Stimulated activated CD4-positive, alpha-beta T cell treated with anti-CD3 and anti-CD28 coated beads, Interleukin-12 subunit alpha, Interleukin-12 subunit beta, amount 100 ng/mL, for 48 hours (primary cell): ENCODE data around the gene GPR25.
"Not testable (repeated sequence)": the region's sequence is repeated elsewhere in the genome, so short reads cannot be mapped to it uniquely, and the experiment has no call there.

Source experiments
- DNase-seq, 3 donors: peaks; one replicate each; pipeline ENCODE4 v3.0.0-alpha.2; 2020; ENCODE audit warnings: low read depth in 2 of 3, low spot score in 1 of 3

The GPR25 gene

DNA sequence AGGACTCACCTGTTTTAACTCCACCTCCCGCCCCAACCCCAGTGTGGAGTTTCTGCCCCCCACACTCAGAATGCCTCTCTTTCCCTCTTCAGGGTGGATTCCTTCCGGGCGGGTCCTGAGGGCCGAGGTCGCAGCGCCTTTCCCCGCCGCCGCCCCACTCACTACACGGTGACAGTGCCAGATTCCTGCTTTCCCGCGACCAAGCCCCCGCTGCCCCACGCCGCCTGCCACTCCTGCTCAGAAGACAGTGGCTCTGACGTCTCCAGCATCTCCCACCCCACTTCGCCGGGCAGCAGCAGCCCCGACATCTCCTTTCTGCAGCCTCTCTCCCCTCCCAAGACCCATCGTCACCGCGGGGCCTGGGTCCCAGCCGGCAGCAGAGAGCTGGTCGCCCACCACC, 38.6 kb downstream of the GPR25 start:
- no peak for DNase-seq

DNA sequence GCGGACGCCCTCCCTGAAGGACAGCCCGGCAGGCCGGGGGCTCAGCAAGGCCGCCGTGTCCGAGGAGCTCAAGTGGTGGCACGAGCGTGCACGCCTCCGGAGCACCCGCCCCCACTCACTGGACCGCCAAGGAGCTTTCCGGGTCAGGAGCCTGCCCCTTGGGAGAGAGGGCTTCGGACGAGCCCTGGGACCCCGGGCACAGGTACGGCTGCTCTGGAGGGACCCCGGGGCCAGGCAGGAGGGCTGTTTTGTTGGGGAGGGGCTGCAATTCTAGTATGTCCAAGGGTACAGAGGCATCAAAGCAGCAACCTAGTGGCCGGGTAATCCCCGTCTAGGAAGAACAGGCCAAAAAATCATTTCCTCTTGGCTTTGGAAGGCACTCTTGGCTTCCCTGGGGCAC, 39.2 kb downstream of the GPR25 start:
- not testable (repeated sequence) for DNase-seq

DNA sequence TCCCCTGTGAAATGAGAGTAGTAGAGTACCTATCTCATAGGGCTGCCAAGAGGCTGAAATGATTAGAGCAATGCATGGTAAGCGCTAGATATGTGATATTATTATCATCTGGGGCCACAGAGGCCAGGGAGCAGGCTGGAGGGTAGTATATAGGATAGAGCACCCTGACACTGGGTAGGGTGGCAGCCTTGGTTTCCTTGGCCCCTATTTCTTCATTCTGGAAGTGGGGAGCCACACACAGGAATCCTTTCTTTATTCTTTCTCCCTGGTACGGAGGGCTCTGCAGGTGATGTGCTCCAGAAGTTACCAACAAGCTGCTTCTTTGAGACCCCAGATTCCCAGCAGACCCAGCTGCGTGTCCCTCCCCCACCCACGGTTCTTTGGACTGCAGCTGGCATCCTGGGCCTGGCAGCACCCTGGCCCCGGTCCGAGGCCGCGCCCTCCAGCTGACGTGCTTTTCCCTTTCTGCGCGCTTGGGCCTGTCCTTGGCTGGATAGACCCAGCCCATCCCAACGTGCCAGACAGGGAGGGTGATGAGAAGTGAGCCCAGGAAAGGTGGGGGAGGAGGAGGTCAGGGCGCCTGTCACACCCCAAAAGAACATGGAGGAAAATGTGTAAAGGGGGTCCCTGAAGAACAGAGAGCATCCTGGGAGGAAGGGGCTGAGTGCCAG, 40.1 kb downstream of the GPR25 start:
- DNase-seq = no peak

DNA sequence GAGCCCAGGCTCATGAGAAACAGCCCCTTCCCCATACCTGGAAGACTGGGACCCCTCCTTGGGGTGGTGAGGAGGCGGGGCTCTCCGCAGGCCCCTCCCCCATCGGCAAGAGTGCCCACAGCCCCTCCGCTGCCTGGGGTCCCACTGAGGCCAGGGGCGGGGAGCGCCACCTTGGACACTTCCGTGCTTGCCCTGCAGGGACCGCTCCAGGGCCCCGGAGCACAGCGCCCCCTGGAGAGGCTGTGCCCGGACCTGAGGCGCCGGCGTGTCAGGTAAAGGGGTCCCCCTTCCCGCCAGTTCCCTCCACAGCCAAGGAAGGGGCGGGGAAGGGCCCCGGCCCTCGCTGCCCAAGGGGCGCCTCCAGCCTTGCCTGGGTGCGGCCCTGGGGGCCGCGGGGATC, 43.4 kb downstream of the GPR25 start:
- no peak for DNase-seq

DNA sequence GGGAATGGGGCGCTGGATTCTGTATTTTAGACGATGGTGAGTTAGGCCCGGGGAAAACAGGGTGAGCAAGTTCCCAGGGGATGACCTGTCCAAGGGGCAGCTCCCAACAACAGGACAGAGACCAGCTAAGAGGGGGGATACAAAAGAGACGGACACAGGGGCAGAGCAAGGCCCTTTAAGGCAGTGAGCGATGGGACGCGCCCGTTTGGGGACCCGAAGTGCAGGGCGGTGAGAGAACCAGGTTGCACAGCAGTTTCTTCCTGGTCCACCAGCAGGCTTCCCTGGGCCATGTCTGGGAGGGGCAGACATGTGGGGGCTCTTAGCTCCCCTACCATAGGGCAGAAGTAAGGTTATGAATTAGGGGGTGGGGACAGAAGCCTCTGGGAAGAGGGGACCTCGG, 43.9 kb downstream of the GPR25 start:
- DNase-seq = no peak

DNA sequence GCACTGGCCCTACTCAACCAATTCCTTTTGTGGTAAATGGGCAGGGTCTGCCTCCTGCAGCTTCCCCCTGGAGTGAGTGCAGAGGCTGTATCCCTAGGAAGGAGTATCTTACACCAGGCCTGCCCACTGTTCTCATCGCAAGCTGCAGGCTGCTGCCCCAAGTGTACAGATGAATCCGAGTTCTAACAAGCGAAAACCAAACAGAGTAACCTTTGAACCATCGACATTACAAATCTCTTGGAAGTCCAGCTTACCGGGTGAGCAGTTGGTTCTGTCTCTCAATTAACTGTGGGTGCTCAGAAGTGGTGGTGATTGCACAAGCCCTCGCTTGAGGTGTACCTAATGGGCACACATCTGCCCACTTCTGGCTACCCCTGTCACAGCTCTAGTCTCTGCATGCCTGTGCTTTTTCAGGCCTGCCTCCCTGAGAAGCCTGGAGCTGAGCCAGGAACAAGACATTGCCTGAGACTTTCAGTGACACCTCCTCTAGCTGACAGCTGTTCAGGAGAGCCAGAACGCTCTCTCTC, 44.6 kb downstream of the GPR25 start:
- no peak for DNase-seq

DNA sequence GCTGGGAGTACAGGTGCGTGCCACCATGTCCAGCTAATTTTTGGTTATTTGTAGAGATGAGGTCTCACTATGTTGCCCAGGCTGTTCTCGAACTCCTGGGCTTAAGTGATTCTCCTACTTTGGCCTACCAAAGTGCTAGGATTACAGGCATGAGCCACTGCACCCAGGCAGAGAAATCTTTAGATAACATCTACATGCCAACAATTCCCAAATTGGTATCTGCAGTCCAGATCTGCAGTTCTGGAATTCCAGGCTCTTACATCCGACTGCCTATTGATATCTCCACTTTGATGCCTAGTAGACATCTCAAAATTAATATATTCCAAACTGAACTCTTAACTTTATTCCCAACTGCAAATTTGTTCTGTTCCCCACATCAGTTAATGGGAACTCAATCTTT, 45.2 kb downstream of the GPR25 start:
- no peak for DNase-seq

DNA sequence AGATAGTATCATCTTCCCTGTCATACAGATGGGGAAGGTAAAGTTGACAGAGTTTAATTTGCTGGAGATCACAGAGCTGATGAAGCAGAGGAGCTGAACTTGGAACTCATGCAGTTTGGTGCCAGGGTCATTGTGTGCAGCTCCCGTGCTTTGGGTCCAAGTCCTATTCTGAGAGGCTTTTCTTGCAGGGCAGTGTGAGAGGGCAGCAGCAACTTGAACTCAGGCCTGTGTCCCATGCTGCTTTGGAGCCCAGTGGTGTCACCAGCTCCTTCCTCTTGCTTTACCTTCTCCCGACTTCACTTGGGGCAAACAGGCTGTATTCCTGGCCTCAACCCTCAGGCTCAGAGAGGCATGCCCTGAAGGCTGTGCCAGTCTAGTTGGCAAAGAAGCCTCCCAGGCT, 46.6 kb downstream of the GPR25 start:
- no peak for DNase-seq

DNA sequence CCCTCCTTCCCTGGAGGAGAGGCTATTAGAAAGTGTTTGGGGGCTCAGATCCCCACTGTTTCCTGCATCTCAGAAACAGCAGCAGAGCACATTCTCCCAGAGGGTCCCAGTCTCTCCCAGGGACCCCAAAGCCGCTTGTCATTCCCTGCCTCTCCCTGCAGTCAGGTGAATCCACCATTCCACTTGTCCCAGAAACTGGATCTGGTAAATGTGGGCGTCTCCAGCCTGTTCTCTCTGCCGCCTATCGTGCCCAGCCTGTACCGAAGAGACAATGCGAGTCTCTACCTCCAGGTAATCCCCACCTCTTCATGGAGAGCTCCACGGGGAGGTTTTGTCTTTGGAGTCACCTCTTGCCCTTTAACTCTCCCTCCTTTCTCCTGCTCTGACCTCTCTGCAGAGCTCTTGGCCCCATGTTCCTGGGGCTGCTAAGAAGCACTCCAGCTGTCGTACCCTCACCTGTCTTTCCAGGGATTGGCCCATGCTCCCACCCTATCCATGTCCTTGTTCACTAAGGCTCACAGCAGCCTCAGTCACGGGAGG, 48.9 kb downstream of the GPR25 start:
- DNase-seq = no peak

DNA sequence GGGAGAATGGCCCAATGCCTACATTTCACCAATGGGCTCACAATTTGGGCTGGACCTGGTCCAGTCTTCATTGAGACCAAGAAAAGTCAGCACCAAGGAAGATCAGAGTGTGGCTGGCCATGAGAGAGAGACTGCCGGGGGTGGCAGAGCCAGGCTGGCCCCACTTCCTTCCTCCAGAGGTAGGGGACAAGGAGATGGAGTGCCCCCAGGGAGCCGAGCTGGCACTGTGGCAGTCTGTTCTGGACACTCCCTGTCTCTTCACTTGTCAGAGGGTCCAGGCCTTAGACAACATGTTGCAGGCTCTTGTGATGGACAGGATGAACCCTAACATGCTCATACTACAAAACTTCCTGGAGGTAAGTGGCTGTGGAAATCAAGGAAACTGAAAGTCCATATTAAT, 49.6 kb downstream of the GPR25 start:
- DNase-seq = no peak

DNA sequence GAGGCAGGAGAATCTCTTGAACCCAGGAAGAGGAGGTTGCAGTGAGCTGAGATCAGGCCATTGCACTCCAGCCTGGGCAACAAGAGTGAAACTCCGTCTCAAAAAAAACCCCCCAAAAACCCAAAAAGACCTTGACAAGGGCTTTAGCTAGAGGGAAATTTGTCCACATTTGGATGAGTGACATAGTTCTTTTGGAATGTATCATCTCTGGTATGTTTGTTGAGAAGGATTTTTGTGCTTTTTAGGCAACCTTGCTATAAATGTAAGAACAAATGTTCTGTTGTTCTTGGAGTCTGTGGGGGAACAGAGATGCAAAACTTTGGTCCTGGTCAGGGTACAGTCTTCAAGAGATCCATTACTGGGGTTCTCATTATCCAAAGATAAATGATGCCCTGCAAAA, 50.8 kb downstream of the GPR25 start:
- no peak for DNase-seq
